Right lobe of liver (tissue), 4 donors: ENCODE data around the gene SVIL.

Experiments used
- CTCF ChIP-seq, 4 donors: fragments of 200-600 bp in 3 of 4; fragments of 450-650 bp in 1 of 4; IDR thresholded peaks; one replicate each; pipeline versions ENCODE4 v1.5.1 to v1.8.0; 2016 to 2022; ENCODE audit warnings: antibody characterized with exemption in 4 of 4, mild to moderate bottlenecking in 2 of 4
- POLR2A ChIP-seq: fragments of 450-650 bp; IDR thresholded peaks from one replicate; pipeline ENCODE4 v1.6.1; 2017; ENCODE audit warnings: antibody characterized with exemption, mild to moderate bottlenecking
- donor health status: DM: no; HTN: no; CAD: no.
- donor health status: DM: no; HTN: no; CAD: no.
- donor health status: DM: no; HTN: yes; CAD: no.

GRCh38 chr10:29554660-29555059 is 80.1 kb downstream of the SVIL start:
- no peak for TF ChIP-seq CTCF (IDR thresholded peaks at IDR 0.05)
- no peak for TF ChIP-seq POLR2A
